HEK293 (cell line): ENCODE results near the gene DHRS7B.

Experiments
- SALL2 ChIP-seq: fragments of 450-650 bp; formaldehyde crosslinking; IDR thresholded peaks from 2 replicates; pipeline ENCODE4 v1.5.0; 2017; ENCODE audit warnings: missing biosample characterization, mild to moderate bottlenecking, missing genetic modification characterization, borderline replicate concordance
- ZNF560 ChIP-seq: fragments of 450-650 bp; formaldehyde crosslinking; IDR thresholded peaks from 2 replicates; pipeline ENCODE4 v1.5.1; 2017; ENCODE audit warnings: missing biosample characterization, missing genetic modification characterization, borderline replicate concordance
- TF ChIP-seq, protein P1 (sequence below): fragments of 450-650 bp; formaldehyde crosslinking; IDR thresholded peaks from 2 replicates; pipeline ENCODE4 v1.5.1; 2016; ENCODE audit warnings: missing biosample characterization, missing genetic modification characterization

DNA sequence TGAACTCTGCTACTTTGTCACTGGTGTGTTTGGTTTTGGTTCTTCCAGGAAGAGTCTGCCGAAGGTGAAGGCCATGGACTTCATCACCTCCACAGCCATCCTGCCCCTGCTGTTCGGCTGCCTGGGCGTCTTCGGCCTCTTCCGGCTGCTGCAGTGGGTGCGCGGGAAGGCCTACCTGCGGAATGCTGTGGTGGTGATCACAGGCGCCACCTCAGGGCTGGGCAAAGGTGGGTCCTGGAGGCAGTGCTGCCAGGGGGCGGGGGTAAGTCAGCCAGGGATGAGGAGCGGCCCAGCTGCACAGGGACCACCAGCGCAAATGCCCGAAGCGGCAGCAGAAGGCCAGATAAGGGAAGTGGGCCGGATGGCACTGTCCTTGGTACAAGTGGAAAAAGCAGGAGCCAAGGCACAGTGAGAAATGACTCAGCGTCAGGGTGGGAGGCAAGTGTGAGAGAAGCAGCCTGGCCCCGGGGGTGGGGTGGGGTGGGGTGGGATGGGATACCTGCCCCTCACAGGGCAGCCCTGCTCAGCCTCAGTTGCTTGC lies 45.3 kb downstream of the DHRS7B start:
- TF ChIP-seq, protein P1, sequence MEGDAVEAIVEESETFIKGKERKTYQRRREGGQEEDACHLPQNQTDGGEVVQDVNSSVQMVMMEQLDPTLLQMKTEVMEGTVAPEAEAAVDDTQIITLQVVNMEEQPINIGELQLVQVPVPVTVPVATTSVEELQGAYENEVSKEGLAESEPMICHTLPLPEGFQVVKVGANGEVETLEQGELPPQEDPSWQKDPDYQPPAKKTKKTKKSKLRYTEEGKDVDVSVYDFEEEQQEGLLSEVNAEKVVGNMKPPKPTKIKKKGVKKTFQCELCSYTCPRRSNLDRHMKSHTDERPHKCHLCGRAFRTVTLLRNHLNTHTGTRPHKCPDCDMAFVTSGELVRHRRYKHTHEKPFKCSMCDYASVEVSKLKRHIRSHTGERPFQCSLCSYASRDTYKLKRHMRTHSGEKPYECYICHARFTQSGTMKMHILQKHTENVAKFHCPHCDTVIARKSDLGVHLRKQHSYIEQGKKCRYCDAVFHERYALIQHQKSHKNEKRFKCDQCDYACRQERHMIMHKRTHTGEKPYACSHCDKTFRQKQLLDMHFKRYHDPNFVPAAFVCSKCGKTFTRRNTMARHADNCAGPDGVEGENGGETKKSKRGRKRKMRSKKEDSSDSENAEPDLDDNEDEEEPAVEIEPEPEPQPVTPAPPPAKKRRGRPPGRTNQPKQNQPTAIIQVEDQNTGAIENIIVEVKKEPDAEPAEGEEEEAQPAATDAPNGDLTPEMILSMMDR (tag by site-specific recombination), result no peak
- TF ChIP-seq ZNF560 (tag by site-specific recombination), result no peak
- TF ChIP-seq SALL2 (tag by site-specific recombination), result no peak
